Vagina (tissue), 2 donors: ENCODE measurements around the gene BICC1. TPM values are rescaled to one million over a fixed set of nuclear protein-coding genes. Genes with fewer than 3 reads are reported as not detected.

Source experiments
- DNase-seq, 2 donors: peaks; one replicate each; pipeline ENCODE4 v3.0.0-alpha.2; 2017; ENCODE audit errors: extremely low spot score in 2 of 2
- H3K27ac ChIP-seq: fragments of 200-600 bp; sonication (generic); one replicate; pipeline ENCODE4 v1.5.1; 2019
- H3K27me3 ChIP-seq: fragments of 200-600 bp; sonication (generic); one replicate; pipeline ENCODE4 v1.5.1; 2019
- H3K36me3 ChIP-seq, 2 donors: fragments of 200-600 bp; sonication (generic); one replicate each; pipeline ENCODE4 v1.5.1; 2017 to 2019
- H3K4me1 ChIP-seq: fragments of 200-600 bp; sonication (generic); one replicate; pipeline ENCODE4 v1.5.1; 2019
- H3K4me3 ChIP-seq, 2 donors: fragments of 200-600 bp; sonication (generic); 1 replicate in 1 of 2; 2 replicates in 1 of 2; pipeline ENCODE4 v1.5.1; 2016 to 2019
- H3K9me3 ChIP-seq: fragments of 200-600 bp; sonication (generic); one replicate; pipeline ENCODE4 v1.5.1; 2019
- CTCF ChIP-seq, 3 experiments: fragments of 450-650 bp in 2 of 3; fragments of 200-600 bp in 1 of 3; sonication (generic) in 1 of 3; IDR thresholded peaks; one replicate each; pipeline ENCODE4 v1.5.1; 2017 to 2019; ENCODE audit warnings: antibody characterized with exemption in 3 of 3, mild to moderate bottlenecking in 2 of 3, moderate library complexity in 2 of 3
- POLR2A ChIP-seq, 2 donors: fragments of 450-650 bp; IDR thresholded peaks; one replicate each; pipeline ENCODE4 v1.6.1; 2017; ENCODE audit warnings: antibody characterized with exemption in 2 of 2, mild to moderate bottlenecking in 2 of 2, moderate library complexity in 2 of 2
- POLR2AphosphoS5 ChIP-seq, 2 donors: sonication (generic); formaldehyde crosslinking; IDR thresholded peaks; one replicate each; pipeline ENCODE4 v1.9.0; 2017; ENCODE audit warnings: antibody characterized with exemption in 2 of 2, mild to moderate bottlenecking in 2 of 2, low read depth in 1 of 2; ENCODE audit not compliant: insufficient read depth in 1 of 2
- intact Hi-C: fragments of 100-400 bp; cut with DNase I; formaldehyde crosslinking; loops from one replicate; pipeline ENCODE4 v1.15.1; 2023
- total RNA-seq: library from RNA; depleted of rRNA; stranded (reverse); fragments of >200 nt; gene quantifications from one replicate; pipeline ENCODE4 v1.2.3, GENCODE V29; 2016

Gene BICC1
- total RNA-seq, 1 donor from 2014 or later: 15.2 TPM

- H3K4me1 ChIP-seq: peaks cover 7% of the 10 kb centered on the region
- no peak overlapping the region for H3K27ac ChIP-seq
- intact Hi-C loops: no loop called here
- H3K36me3 ChIP-seq: no peaks in the 10 kb centered on the region
- TF ChIP-seq POLR2A (IDR thresholded peaks at IDR 0.05) (no peak), POLR2AphosphoS5 (IDR thresholded peaks at IDR 0.05; ENCODE audit: insufficient read depth in 1 of 2, low read depth in 1 of 2) (no peak), CTCF (IDR thresholded peaks at IDR 0.05) (no peak)
- H3K9me3 ChIP-seq: no peaks in the 10 kb centered on the region
- H3K4me3 ChIP-seq: no peak overlapping the region
- H3K27me3 ChIP-seq: no peaks in the 10 kb centered on the region
- DNase-seq: no peak
Observed at GRCh38 chr10:58642283-58642682, 129.6 kb downstream of the BICC1 start.

GRCh38 chr10:58642916-58643428, 130.3 kb downstream of the BICC1 start:
- Histone ChIP-seq H3K27me3 (no peaks in the 10 kb centered on the region), H3K36me3 (no peaks in the 10 kb centered on the region), H3K4me3 (no peak overlapping the region), H3K4me1 (peaks cover 7% of the 10 kb centered on the region), H3K27ac (no peak overlapping the region), H3K9me3 (no peaks in the 10 kb centered on the region)
- no peak for DNase-seq
- TF ChIP-seq POLR2A (IDR thresholded peaks at IDR 0.05): no peak
- TF ChIP-seq CTCF (IDR thresholded peaks at IDR 0.05): no peak
- TF ChIP-seq POLR2AphosphoS5 (IDR thresholded peaks at IDR 0.05; ENCODE audit: insufficient read depth in 1 of 2, low read depth in 1 of 2): no peak
- intact Hi-C loops: no loop called here

GRCh38 chr10:58644311-58644710, 131.6 kb downstream of the BICC1 start:
- H3K27me3 ChIP-seq: no peaks in the 10 kb centered on the region
- no peak overlapping the region for H3K4me3 ChIP-seq
- H3K36me3 ChIP-seq: no peaks in the 10 kb centered on the region
- TF ChIP-seq CTCF (IDR thresholded peaks at IDR 0.05) (no peak), POLR2A (IDR thresholded peaks at IDR 0.05) (no peak), POLR2AphosphoS5 (IDR thresholded peaks at IDR 0.05; ENCODE audit: insufficient read depth in 1 of 2, low read depth in 1 of 2) (no peak)
- no peak for DNase-seq
- no peak overlapping the region for H3K27ac ChIP-seq
- H3K9me3 ChIP-seq: no peaks in the 10 kb centered on the region
- H3K4me1 ChIP-seq: peaks cover 7% of the 10 kb centered on the region
- intact Hi-C loops: no loop called here

- H3K27me3 ChIP-seq: no peaks in the 10 kb centered on the region
- DNase-seq: no peak
- H3K36me3 ChIP-seq: no peaks in the 10 kb centered on the region
- no peak overlapping the region for H3K27ac ChIP-seq
- TF ChIP-seq POLR2AphosphoS5 (IDR thresholded peaks at IDR 0.05; ENCODE audit: insufficient read depth in 1 of 2, low read depth in 1 of 2) (no peak), CTCF (IDR thresholded peaks at IDR 0.05) (no peak), POLR2A (IDR thresholded peaks at IDR 0.05) (no peak)
- intact Hi-C loops: no loop called here
- H3K9me3 ChIP-seq: no peaks in the 10 kb centered on the region
- peaks cover 7% of the 10 kb centered on the region for H3K4me1 ChIP-seq
- no peak overlapping the region for H3K4me3 ChIP-seq
Observed at GRCh38 chr10:58645416-58646146, 132.9 kb downstream of the BICC1 start.
